GM12878 (cell line): ENCODE results near the gene LRRC53.

Experiments used
- BHLHE40 ChIP-seq, 2 experiments: fragments of 450-650 bp in 1 of 2; IDR thresholded peaks; 2 replicates each; pipeline ENCODE4 v1.6.1; 2011 to 2017; ENCODE audit warnings: low read depth in 2 of 2, borderline replicate concordance in 1 of 2, improper control_type of control experiment in 1 of 2, low read length in 1 of 2, mild to moderate bottlenecking in 1 of 2
- CREM ChIP-seq: IDR thresholded peaks from 2 replicates; pipeline ENCODE4 v1.6.1; 2014; ENCODE audit warnings: antibody characterized with exemption, low read depth

GRCh38 chr1:74471470-74471869 lies 40.9 kb downstream of the LRRC53 start:
- TF ChIP-seq CREM = no peak
- TF ChIP-seq BHLHE40 (IDR thresholded peaks at IDR 0.05; ENCODE audit: borderline replicate concordance in 1 of 2, low read depth in 2 of 2, low read length in 1 of 2) = no peak
